ENCODE measurements around the gene CHMP4A.

DNA sequence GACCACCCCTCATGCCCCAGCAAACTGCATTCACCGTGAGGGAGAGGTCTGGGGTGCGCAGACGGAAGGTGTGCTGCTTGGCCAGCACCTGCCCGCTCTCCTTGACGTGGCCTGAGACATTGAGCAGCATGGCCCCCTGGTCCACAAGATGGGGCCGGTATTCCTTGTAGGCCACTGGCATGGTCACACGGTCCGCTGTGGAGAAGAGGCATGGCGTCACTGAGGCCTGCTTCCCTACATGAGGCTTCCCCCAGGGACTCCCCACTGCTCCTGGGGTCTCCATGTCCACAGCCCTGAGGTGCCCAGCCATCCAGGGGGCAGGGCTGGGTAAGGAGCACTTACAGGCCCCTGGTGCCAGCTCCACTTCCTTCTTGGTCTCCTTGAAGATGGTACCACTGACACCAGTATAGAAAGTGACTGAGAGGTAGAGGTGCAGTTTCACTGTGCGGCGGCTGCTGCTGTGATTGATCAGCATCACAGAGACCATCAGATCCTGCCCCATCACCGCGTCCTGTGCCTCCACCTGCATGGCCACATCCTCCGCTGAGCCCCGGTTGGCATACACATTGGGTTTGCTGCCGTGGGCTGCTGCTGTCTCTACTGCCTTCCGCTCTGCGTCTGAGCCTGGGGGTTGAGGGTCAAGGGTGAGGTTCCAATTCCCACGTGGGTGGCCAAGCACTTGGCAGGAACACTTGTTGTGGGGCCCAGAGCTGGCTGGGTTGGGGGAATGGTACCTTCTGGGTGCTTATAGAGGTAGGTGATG is 41.5 kb upstream of the CHMP4A start:
- TF ChIP-seq, protein P1, sequence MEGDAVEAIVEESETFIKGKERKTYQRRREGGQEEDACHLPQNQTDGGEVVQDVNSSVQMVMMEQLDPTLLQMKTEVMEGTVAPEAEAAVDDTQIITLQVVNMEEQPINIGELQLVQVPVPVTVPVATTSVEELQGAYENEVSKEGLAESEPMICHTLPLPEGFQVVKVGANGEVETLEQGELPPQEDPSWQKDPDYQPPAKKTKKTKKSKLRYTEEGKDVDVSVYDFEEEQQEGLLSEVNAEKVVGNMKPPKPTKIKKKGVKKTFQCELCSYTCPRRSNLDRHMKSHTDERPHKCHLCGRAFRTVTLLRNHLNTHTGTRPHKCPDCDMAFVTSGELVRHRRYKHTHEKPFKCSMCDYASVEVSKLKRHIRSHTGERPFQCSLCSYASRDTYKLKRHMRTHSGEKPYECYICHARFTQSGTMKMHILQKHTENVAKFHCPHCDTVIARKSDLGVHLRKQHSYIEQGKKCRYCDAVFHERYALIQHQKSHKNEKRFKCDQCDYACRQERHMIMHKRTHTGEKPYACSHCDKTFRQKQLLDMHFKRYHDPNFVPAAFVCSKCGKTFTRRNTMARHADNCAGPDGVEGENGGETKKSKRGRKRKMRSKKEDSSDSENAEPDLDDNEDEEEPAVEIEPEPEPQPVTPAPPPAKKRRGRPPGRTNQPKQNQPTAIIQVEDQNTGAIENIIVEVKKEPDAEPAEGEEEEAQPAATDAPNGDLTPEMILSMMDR (IDR thresholded peaks at IDR 0.05; ENCODE audit: insufficient read depth, low read depth, low read length) = no peak
- TF ChIP-seq EZH2 (IDR thresholded peaks at IDR 0.05; ENCODE audit: insufficient read depth, low read length) = no peak

Data from astrocyte (in vitro differentiated cells and primary cell).